ENCODE data around the gene KRTAP10-2. TPM values are rescaled to one million over a fixed set of nuclear protein-coding genes. Genes with fewer than 3 reads are reported as not detected.

Gene KRTAP10-2
- total and polyA plus RNA-seq, 9 of the 15 experiments (the other 6 are each of a cell fraction or from before 2014, with no cell fraction given): not detected

- H3K9me3 ChIP-seq (replicated peaks; ENCODE audit: control insufficient read depth, insufficient read depth, low read depth, low read length): peaks cover 3% of the 10 kb centered on the region
- H3K4me2 ChIP-seq (ENCODE audit: insufficient read depth, low read length): no peak overlapping the region
- ATAC-seq (no peak), DNase-seq (ENCODE audit: extremely low read depth in 1 of 4, low spot score in 3 of 4) (no peak), FAIRE-seq (no peak)
- in situ Hi-C loops (cut with MboI): no loop called here
- H3K9me1 ChIP-seq (ENCODE audit: control insufficient read depth, insufficient read depth, low read length): no peaks in the 10 kb centered on the region
- H3K4me3 ChIP-seq: no peak overlapping the region
- 5% methylated on average over 15 of the region's 17 CpGs for WGBS (ENCODE audit: insufficient coverage, low coverage, missing lambda C conversion rate)
- no peaks in the 10 kb centered on the region for H3K79me2 ChIP-seq (ENCODE audit: control insufficient read depth, insufficient read depth, low read length)
- peaks cover 0 to 30% of the 10 kb centered on the region in 2 experiments; a peak in 3 of 5 replicates for H3K27me3 ChIP-seq (ENCODE audit: control insufficient read depth in 2 of 2, insufficient read depth in 2 of 2, low read length in 2 of 2)
- intact Hi-C loops (cut with micrococcal nuclease): no loop called here
- BruUV-seq (replicated peaks): no TSS peak
- no peaks in the 10 kb centered on the region for H3K36me3 ChIP-seq (ENCODE audit: control insufficient read depth, insufficient read depth, low read length)
- no peak overlapping the region for H3K9ac ChIP-seq (ENCODE audit: insufficient read depth in 1 of 2, low read depth in 2 of 2, low read length in 2 of 2)
- no peak overlapping the region for H3K27ac ChIP-seq (ENCODE audit: extremely low read depth, low read depth, low read length)
- no peak overlapping the region for H2AFZ ChIP-seq (ENCODE audit: low read depth, low read length)
- H3K4me1 ChIP-seq (replicated peaks in 1 of 2; ENCODE audit: control insufficient read depth in 2 of 2, insufficient read depth in 2 of 2, low read length in 2 of 2): peaks cover 0 to 4% of the 10 kb centered on the region in 2 experiments; a peak in 2 of 5 replicates
- CTCF ChIA-PET (ENCODE audit: low intra/inter-chr PET ratio): no interaction called here
- H4K20me1 ChIP-seq (replicated peaks; ENCODE audit: control insufficient read depth, insufficient read depth, low read length): no peaks in the 10 kb centered on the region
- POLR2A ChIA-PET: no interaction called here
- TF ChIP-seq NKRF (IDR thresholded peaks at IDR 0.05; ENCODE audit: borderline replicate concordance) (no peak), POLR2B (IDR thresholded peaks at IDR 0.05; ENCODE audit: low read depth, partially characterized antibody) (no peak), MED1 (CRISPR knock-in tag; IDR thresholded peaks at IDR 0.05; ENCODE audit: borderline replicate concordance) (no peak), FOSL1 (tag; conservative IDR thresholded peaks at IDR 0.05) (no peak), ZNF407 (IDR thresholded peaks at IDR 0.05; ENCODE audit: low read depth) (no peak), RFX7 (CRISPR knock-in tag; IDR thresholded peaks at IDR 0.05) (no peak), EGR1 (conservative IDR thresholded peaks at IDR 0.05) (no peak)
Measured at GRCh38 chr21:44578371-44579055, 27.2 kb upstream of the KRTAP10-2 start.

All from K562 (cell line).